HG02884 (cell line): ENCODE data around the gene TSPAN5.

Experiments
- ATAC-seq: cut with Tn5 transposase; IDR thresholded peaks from one replicate; pipeline ENCODE4 v1.9.1; 2021; ENCODE audit warnings: mild to moderate bottlenecking, moderate library complexity; ENCODE audit not compliant: unreplicated experiment

TSPAN5 gene

DNA sequence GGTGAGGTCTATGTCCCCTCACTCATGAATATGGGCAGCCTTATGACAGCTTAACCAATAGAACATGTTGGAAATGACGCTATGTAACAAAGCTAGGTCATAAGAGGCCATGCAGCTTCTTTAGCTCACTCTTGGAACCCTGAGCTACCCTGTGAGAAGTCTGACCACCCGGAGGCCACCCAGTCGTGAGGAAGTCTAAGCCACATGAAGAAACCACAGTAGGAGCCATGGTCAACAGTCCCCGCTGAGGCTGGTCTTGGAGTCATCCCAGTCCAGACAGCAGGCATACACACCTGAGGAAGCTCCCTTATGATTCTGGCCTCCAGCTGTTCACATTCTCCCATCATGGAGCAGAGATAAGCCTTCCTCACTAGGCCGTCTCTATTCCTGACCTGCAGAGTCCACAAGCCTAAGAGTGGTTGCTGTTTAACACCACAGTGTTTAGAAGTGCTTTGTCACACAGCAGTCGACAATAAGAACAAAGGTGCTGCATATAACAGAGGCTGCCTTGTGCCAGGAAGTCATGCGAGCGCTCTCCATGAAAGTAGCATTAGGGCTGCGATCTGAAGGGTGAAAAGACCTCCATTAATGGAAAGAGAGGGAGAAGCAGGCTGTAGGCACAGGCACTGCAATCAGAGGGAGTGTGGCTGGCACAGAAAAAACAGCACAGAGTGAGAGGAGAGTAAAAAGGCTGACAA lies 38.2 kb downstream of the TSPAN5 start:
- no peak for ATAC-seq

DNA sequence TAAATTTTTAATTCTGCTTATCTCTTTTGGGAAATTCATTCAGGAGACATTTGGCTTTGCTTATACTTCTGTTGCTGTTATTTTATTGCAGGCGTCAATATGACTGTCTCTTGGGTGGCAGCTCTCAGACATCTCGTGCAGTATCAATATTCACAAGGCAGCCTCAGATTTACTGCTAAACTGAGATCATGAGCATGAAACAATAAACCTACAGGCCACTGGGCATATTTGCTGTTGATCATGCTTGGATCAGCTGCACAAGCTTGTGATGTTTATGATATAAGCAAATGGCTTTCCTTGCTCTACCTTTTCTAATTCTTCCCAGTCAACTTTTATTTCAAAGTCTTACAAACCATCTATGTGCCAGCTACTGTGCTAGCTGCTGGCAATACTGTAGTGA lies 39.2 kb downstream of the TSPAN5 start:
- no peak for ATAC-seq

DNA sequence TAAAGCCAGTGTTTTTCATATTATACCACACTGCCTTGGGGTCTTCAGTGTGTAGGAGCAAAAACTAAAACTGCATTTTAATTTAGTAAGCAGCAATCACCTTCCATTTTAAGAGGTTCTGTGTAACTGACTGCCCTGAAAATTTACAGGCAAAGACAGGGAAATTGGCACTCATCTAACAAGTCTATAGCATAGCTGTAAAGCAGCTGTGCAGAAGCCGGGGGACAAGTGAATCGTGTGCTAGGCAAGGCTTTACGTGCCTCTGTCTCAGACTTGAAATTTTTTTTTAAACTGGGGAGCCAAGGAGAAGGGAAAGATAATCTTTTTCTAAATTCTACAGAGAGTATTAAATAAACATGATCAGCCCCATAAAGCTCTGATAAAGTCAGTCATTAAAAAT lies 39.7 kb downstream of the TSPAN5 start:
- no peak for ATAC-seq

DNA sequence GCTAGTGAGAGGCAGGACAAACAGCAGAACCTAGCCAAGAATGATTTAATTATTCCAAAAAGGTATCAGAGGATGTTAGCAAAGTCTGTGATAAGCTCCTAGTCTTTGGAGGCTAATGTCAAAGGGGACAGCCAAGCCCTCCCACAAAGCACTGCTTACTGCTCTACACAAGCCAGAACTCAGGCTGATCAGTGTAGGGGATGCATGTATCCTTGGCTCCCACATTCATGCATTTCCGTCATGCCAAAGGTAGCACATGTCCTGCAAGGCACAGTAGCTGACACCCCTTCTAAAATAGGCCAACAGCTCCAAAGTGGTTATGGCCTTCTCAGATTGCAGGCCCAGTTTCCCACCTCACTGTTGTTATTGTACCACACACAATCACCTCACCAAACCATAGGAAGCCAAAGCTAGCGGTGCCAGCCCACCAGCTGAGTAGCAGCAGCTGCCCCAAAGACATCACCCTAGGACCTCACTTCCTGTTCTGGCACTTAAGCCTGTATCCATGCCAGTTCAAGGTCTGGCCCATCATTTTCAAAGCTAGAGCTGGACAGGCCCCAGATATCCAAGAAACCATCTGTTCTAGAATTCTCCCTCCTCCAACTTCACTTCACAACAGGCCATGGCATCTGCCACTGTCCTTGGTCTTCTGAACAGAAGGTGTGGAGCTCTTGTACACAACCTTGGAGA lies 40.9 kb downstream of the TSPAN5 start:
- ATAC-seq, result no peak

DNA sequence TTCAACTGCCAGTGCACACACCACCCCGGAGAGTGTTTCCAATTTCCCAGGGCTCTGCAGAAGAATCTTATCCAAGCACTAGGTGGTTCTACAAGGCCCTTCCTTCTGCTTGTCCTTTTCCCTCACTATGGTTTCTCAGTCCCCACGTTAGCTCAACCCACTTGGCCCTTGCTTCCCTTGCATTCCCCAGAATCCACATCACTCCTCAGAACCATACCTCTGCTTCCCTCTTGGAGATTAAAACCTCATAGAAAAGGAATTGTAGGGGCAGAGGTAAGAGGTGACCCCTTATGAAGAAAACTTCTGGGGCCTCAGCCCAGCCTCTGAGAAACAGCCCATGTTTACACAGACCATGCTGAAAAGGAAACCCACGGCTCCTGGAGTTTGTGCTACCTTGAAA lies 42.4 kb downstream of the TSPAN5 start:
- ATAC-seq, result no peak

DNA sequence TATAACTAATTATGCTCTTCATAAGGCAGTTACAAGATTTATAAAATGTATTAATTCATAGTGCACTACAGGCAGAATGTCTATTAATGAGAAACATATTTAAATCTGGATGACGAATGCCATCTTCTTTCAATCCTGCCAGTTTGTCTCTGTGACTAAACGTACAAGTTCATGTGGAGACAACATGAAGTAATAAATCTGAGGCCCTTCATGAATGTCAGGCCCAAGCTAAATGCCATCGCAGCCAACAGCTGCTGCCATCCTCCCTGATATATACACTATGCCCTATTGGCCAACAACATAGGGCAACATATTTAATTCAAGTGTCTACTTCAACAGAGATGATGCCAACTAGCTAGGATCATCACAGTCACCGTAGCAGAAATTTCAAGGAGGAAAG lies 43.7 kb downstream of the TSPAN5 start:
- ATAC-seq, result no peak

DNA sequence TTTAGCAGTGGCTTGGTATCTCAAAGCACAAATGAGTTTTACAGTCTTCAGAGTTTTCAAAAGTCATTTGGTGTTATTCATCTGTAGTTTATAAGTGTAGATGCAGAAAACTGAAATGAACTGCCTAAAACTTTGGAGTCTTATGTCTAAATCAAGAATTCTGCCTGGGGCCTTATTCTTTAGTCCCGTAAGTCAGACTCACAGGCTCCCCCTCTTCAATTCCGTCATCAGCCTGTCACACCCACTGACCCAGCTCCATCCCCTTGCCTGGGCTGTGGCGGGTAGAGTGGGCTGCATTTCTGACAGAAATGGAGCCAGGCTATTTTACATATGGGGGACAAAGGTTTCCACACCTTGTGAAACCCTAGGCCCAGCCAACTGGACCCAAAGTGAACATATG lies 44.3 kb downstream of the TSPAN5 start:
- no peak for ATAC-seq

DNA sequence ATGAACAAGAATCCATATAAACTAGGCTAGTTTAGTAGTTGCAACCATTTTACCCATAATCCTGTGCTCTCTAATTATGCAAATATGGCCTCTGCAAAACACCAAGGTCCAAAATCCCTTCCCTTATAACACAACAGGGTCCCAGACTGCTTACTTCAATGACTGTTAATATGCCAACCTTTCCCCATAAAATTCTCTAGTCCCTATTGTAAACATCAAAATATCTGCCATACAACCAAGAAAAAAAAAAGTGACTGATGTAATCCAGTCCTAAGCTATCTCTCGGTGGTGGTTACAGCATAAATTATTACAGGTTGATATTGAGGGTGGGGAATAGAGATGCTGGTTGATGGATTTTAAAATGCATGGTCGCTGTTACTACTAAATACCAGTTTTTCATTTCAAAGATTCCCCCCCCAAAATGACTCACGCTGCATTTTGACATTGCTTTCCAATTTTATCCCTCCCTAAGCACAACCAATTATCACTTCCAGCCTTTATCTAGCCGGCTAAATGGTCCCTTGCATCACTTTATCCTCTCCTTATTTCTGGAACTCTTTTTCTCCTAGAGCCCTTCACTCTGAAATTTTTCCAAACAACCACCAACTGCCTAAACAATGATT lies 44.8 kb downstream of the TSPAN5 start:
- no peak for ATAC-seq

DNA sequence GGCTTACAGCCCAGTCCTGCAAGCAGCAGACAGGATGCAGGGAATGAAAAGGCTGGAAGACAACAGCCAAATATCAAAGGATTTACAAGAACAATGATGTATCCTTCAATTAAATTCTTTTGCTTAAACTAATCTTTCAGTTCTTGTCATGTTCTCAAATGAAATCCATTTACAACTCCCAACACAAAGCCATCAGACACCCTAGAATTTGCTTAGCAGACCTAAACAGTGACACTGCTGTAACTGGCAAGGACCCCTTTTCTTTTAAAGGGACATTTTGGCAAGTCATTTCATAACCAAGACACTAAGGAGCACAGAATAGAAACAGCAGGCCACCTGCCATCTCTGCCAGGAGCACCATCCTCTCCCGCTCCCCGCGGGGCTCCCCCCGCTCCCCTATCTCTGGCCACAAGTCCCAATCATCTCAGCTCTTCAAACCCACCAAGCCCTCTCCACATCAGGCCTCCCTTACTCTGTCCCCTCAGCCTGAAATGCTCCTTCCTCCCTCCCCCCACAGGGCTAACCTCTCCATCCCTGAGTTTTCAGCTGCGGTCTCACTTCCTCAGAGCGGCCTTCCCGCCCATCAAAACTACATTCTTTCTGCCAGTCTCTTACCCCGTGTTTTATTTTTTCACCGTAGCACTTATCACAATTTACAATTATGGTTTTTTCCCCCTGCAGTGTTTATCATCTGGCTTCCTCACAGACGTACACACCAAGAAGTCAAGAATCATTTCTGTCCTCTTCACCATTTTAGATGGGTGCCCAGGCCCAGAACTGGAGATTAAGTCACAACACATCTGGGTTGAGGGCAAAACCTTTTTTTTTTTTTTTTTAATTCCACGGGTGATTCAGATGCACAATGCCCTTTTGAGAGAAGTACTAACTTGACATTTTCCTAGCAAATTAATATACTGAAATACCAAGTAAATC lies 45.8 kb downstream of the TSPAN5 start:
- no peak for ATAC-seq

DNA sequence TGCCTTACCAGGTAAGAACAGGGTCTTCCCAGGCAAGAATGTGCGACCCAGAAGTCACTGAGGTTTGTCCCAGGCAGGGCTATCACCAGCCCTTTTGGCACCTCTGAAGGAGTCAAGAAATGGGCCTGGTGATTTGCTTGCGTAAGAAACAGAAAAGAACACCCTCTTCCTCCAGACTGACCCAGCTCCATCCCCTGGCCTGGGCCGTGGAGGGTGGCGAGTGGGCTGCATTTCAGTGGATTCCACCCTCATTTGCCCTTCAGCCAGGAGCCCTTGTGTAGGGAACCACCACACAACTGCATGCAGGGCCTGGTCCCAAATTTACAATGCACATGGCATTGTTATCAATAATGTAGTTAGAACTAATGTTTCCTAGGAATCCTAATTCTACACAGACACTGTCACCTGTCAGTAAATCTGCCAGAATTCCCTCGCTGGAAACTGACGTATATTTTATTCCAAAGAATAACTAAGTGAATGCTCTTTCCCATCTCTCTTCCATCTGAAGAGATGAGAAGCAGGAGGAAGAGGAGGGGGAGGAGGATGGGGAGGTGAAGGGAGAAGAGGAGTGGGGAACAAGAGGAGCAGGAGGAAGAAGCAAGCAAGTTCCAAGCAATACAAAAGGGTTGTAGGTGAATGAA lies 46.6 kb downstream of the TSPAN5 start:
- ATAC-seq, result no peak

DNA sequence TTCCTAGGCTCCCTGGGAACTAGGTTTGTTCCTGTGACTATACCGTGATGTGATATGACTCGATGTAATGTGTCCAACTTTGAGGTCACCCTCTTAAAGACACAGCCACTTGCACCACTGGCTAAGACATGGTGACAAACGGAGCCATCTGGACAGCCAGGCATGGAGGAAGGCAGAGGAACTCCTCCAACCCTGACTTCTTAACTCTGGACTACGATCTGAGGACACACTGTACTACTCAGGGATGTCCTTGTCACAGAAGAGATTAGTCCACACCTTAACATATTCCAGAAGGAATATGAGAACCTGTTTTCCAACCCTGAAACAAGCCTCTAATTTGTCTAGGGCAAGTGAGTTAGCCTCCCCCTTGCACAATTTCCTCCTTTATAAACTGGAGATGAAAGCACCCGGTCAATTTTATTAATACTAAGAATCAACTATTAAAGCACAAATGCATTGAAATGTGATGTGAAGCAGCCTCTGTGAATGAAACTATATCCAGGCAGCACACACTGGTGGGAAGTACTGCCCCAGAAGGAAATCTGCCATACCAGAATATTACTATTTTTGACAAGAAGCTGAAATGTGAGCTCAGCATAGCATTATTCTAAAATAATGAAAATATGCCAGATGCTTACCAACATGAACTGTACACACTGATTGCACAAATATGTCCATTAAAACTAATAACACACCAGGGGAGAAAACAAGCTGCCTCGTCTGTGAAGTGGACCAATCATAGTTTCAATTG lies 47.3 kb downstream of the TSPAN5 start:
- no peak for ATAC-seq

DNA sequence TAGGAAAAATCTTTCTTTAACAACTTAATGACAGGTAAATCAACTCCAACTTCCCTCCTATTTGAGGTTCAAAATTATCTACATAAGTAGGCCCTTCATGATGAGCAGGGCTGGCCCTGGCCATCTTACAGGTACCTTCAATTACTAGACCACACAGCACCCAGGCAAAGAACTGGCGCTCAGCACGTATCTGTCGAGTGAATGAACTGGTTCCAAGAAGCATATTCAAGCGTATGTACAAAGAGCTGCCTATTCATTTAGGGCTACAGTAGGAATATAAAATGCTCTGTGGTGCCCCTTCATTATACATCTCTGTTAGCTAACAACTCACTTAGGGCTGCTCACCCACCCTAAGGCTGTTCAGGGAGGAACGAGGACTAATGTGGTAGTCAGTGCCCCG lies 48.0 kb downstream of the TSPAN5 start:
- ATAC-seq, result no peak

DNA sequence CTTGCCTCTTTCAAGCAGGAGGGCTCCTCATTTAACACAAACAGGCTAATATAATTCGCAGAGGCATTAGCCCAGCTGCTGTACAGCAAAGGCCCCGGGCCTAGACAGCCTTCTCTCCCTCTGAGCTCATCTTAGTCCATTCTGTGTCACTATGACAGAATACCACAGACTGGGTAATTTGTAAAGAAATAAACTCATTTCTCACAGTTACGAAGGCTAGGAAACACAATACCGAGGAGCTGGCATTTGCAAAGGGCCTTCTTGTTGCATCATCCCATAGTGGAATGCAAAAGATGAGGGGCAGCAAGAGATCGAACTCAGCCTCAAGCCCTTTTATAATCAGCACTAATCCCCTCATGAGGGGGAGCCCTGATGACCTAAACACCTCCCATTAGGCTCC lies 48.5 kb downstream of the TSPAN5 start:
- ATAC-seq, result no peak

DNA sequence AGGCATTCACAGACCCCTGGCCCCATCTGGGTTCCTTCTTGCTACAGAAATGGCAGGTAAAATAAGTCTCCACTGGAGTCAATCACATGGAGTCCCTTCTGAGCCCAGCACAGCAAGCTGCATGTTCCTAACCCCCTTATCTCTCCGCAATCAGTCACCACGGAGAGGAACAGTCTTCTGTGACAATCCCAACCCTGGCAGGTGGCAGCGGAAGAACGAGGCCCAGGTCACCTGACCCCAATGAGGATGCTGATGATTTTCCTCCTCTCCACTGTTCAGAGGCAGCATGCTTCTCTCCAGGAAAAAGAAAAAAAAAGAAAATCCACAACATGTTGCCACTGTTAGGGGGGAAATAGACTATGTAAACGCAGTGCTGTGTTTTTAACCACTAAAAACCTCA lies 50.1 kb downstream of the TSPAN5 start:
- ATAC-seq, result no peak

DNA sequence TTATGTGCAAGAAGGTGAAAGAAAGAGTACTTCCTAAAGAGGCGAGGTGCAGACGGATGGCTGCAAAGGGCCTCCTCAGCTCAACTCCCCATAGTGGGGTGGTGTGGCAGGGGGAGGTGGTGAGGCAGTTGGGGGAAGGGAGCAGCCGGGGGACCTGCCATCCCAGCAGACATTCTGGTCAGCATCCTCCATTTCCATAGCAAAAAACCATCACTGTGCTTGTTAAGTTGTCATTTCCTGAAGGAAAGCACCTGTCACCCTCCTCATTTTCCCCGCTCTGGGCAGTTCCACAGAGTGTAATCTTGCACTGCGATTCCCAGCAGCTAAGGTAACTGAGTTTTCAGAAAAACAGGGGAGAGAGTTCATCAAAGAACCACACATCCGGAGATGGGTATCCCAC lies 51.5 kb downstream of the TSPAN5 start:
- no peak for ATAC-seq

DNA sequence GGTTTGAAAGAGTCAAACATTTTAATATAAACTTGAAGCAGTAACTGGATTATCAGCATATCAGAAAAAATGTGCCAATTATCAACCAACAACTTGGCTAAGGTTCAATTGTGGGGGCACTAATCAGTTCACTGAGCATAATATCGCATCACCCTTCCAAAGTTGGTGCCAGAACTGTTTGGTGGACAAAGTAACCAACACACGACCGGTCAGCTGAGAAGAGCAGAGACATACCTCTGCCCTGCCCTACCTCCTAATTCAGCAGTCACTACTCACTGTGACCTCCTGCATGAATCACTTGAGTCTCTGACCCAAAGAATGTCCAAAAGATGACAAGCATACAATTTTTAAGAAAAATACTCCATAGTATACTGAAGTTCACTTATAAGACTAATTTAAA lies 53.2 kb downstream of the TSPAN5 start:
- ATAC-seq, result no peak

DNA sequence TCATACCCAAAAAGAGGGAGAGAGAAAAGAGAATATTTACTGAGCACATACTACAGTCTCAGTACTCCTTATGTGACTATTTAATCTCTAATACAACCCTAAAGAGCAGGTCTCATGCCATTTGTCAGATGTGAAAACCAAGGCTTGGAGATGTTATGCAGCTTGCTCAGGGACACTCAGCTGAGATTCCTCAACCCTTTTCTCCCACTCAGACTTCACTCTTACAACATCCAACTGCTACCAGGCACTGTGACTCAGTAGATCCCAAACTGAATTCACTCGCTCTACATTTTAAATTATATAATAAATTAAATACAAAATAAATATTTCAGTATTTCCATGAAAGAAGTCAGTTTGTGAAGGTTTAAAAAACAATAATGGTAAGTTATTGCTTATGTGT lies 53.7 kb downstream of the TSPAN5 start:
- no peak for ATAC-seq

DNA sequence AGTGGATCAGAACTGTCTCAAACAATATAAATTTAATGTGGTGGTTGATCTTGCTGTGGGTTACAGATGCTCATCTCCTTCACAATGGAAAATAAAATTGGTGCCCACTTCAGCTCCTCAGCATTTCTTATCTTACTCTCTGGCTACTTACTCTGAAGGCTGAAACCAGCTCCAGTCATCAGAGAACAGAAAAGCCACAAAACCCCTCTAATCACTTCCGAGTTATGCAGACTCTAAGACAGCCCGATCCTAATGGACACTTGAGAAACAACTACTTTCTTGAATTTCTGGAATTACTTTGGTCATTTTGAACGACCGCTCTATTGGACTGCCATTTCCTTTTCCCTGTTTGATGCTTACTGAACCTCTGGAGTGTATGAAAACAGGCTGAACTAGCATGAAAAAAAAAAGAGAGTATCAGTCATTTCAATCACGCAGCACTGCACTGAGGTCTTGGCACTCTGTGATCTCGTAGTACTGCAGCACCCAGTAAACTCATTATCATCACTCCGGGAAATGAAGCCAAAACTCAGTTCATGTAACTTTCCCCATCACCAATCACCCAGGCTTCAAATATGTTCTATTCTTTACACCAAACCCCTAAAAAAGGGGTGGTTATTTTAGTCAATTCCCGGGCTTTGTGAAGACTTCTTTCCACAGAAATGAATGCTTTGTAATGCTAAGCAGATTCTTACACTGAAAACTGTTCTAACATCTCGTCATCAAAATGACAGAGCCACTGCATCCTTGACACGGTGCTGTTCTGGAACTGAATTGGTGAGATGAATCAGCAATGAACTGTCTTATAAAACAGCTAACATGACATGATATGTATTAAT lies 54.5 kb downstream of the TSPAN5 start:
- no peak for ATAC-seq

DNA sequence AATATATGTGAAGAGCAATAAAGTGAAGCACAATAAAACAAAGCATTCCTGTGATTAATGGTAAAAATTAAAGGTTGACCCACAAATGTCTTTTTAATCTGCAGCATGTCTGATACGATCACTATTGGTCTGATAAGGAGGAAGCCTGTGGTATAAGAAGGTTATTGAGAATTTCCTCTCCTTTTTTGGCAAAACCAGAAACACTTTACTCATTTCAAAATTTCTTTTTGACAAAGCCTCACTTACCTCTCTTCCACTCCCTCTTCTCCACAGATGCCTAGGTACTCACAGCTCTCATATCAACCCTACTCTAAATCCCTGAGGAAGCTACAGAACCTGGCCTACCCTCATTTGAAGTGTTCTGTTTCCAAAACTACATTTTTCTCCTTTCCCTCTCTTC lies 56.1 kb downstream of the TSPAN5 start:
- ATAC-seq, result peak; percentile 62
